H7 (cell line): ENCODE measurements around the gene RANBP3. TPM values are rescaled to one million over a fixed set of nuclear protein-coding genes. Genes with fewer than 3 reads are reported as not detected.
A peak's percentile ranks its signal among the peaks of the same experiment; 100 is the strongest.
"Not testable (repeated sequence)": the region's sequence is repeated elsewhere in the genome, so short reads cannot be mapped to it uniquely, and the experiment has no call there.

Source experiments
- DNase-seq: peaks from one replicate; pipeline ENCODE4 v3.0.0; 2012
- H3K27me3 ChIP-seq: 2 replicates; pipeline ENCODE4 v1.6.0; 2011; ENCODE audit warnings: mild to moderate bottlenecking, low read length; ENCODE audit not compliant: control insufficient read depth, insufficient read depth
- H3K36me3 ChIP-seq: replicated peaks from 2 replicates; pipeline ENCODE4 v1.5.1; 2011; ENCODE audit warnings: low read length; ENCODE audit not compliant: control insufficient read depth, insufficient read depth
- H3K4me3 ChIP-seq: 2 replicates; pipeline ENCODE4 v1.5.1; 2011; ENCODE audit warnings: low read depth, mild to moderate bottlenecking, control low read depth, low read length, moderate library complexity; ENCODE audit not compliant: insufficient read depth
- total RNA-seq: library from RNA; depleted of rRNA; stranded (reverse); fragments of >200 nt; shearing (Covaris generic); gene quantifications from 2 replicates; pipeline ENCODE4 v1.2.3, GENCODE V29; 2014

The RANBP3 gene
- total RNA-seq, 1 experiment from 2014 or later = 79.7 TPM

DNA sequence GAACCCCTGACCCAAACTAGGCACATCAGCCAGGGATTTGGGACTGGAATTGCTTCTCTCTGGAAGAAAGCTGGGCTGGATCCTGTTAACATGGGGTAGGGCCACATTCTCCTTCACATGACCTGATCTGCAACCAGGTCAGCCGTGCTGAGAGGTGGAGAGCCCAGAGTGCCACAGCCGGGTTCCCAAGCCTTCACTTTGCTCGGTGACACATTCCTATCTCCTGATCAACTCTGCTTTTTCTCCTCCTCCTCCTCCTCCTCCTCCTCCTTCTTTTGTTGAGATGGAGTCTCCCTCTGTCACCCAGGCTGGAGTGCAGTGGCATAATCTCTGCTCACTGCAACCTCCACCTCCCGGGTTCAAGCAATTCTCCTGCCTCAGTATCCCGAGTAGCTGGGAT is 7.9 kb upstream of the RANBP3 start:
- not testable (repeated sequence) for H3K27me3 ChIP-seq, DNase-seq, H3K36me3 ChIP-seq, H3K4me3 ChIP-seq

DNA sequence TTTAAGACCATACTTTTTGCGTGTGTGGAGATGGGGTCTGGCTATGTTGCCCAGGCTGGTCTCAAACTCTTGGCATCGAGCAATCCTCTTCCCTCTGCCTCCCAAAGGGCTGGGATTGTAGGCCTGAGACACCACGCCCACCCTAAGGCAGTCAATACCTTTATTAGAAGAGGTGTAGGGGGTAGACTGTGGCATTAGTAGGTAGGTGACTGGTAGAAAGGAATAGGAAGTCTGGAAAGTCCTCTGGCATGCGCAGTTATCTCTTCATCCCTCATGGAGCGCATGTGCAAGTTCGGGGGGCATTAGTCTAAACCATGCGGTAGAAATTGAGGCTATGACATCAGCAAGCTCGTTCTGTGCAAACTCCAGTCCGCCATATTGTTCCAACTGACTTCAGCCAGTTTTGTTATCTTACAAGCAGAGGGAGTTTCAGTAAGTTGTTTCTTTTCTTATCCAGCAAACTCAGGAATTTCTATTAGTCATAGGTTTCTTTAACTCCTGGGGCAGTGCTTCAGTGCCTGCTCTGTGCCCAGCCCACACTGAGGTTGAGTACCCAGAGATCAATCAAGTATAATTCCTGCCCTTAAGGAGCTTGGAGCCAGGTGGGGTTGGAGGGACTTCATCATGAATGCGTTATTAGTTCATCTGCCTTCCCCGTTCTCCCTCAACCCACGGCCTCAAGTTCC is 7.3 kb upstream of the RANBP3 start:
- Histone ChIP-seq H3K27me3 (no peaks in the 10 kb centered on the region; the same call in 1 of the 2 replicates), H3K4me3 (no peak overlapping the region), H3K36me3 (no peaks in the 10 kb centered on the region)
- DNase-seq = no peak

DNA sequence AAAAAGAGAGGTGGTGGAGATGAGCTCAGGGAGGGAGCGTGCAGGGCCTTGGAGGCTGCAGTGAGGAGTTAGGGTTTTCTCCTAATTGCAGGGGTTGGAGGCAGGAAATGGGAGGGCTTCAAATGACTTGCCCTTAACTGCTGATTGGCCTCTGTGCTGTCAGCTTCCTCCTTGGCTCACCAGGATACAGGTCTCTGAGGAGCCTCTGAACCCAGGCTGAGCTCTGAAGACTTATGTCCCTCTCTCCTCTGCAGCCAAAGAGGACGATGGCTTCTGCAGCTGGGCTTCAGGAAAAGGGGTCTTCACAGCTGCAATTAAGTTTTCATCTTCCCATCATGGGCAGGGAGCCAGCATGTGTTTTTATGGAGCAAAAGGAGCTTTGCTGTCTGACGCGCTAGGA is 6.7 kb upstream of the RANBP3 start:
- no peak for DNase-seq
- no peak overlapping the region for H3K4me3 ChIP-seq
- no peaks in the 10 kb centered on the region; the same call in 1 of the 2 replicates for H3K27me3 ChIP-seq
- H3K36me3 ChIP-seq = no peaks in the 10 kb centered on the region

- H3K4me3 ChIP-seq = no peak overlapping the region
- DNase-seq = no peak
- no peaks in the 10 kb centered on the region; the same call in 1 of the 2 replicates for H3K27me3 ChIP-seq
- H3K36me3 ChIP-seq = no peaks in the 10 kb centered on the region
Observed at GRCh38 chr19:5983367-5983955, 5.5 kb upstream of the RANBP3 start.

DNA sequence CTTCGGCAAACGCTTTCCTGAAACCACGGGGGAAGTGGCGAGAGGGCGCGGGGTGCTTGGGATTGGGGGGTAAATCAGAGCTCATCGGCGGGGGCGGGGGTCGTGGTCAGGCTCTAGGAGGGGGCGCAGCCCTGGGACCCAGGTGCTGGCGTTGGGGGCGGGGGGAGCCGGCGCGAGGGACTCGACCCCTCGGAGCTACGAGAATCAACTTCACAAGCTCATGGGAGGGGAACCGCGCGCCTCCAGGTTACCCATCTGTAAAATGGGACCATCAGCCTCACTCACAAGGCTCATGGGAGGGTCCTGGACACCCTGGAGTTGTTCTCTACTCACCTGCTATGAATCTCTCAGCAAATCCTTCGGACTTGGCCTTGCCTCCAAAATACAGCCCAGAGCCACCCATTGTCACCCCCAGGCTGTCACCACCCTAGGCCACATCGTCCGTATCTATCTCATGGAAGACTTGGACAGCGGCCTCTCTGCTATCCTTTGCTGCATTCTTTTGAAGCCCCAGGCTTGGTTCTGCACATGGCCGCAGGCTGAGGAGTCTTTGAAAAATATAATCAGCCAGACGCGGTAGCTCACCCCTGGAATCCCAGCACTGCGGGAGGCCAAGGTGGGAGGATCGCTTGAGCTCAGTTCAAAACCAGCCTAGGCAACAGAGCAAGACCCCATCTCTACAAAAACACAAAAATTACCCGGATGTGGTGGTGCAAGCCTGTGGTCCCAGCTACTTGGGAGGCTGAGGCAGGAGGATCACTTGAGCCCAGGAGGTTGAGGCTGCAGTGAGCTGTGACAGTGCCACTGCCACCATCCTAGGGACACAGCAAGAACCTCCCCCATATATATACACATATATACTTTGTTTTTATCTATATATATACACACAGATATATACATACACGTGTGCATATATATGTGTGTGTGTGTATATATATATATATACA is 939 bp upstream of the RANBP3 start:
- peak; percentile 61 for DNase-seq
- peaks cover 4% of the 10 kb centered on the region for H3K36me3 ChIP-seq
- peak overlapping the region; percentile 95 for H3K4me3 ChIP-seq
- H3K27me3 ChIP-seq = no peaks in the 10 kb centered on the region

DNA sequence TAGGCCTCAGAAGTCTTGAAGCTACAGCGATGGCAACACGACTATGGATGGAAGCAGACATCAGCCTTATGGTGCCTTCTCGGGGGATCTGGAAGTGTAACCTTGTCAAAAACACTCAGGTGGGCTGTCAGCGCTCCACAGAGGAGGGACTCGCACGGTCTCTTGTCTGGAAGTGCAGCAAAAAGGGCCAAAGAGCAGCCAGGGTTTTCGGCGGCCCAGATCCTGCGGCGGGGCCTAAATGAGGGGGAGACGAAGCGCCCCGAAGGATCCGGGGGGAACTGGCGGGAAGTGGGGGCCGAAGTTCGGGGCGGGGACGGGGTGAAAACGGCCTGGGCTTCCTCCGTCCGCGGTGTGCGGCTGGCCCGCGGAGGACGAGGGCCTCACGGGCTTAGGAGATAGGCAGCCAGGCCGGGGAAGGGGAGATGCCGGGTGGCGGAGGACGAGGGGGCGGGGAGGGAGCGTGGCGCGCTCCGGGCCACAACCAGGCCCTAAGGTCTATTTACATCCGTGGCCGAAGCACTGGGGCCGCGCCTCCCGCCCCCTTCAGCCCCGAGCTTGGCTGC is 637 bp downstream of the RANBP3 start:
- Histone ChIP-seq H3K36me3 (peaks cover 5% of the 10 kb centered on the region), H3K4me3 (peak overlapping the region; percentile 95), H3K27me3 (no peaks in the 10 kb centered on the region)
- no peak for DNase-seq

GRCh38 chr19:5976768-5977167 is 1.2 kb downstream of the RANBP3 start:
- DNase-seq = no peak
- H3K4me3 ChIP-seq = peak overlapping the region; percentile 95
- no peaks in the 10 kb centered on the region for H3K27me3 ChIP-seq
- H3K36me3 ChIP-seq = peaks cover 5% of the 10 kb centered on the region

GRCh38 chr19:5975388-5975728 is 2.6 kb downstream of the RANBP3 start:
- no peak for DNase-seq
- Histone ChIP-seq H3K36me3 (peaks cover 5% of the 10 kb centered on the region), H3K4me3 (no peak overlapping the region), H3K27me3 (no peaks in the 10 kb centered on the region)

DNA sequence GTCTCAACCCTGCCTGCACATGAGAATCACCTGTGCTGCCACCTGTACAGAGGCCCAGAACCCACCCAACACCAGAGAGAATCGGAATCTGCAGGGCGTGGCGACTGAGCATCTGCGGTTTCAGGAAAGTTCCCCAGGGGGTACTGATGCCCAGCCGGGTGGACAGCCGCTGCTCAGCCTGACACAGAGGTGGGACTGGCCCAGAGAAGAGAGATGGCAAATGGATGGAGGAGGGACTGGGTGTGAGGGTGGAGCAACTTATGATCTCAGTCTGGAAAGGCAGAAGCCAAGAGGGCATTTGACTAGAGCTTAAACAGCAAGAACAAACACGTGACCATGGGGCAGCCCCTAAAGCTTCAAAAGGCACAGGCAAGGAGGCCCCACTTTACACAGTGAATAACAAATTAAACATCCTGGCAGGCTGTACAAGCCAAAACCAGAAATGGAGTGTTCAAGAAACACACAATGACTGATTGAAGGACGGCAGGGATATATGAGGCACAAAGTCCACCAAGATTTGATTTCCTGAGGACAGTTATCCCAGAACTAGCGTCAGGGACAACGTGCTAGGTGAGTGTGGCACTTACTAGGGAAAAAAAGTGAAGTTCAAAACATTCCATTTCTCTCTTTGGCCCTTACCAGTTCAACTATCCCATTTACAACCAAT is 3.1 kb downstream of the RANBP3 start:
- DNase-seq = no peak
- Histone ChIP-seq H3K4me3 (no peak overlapping the region), H3K36me3 (peaks cover 5% of the 10 kb centered on the region), H3K27me3 (no peaks in the 10 kb centered on the region)

DNA sequence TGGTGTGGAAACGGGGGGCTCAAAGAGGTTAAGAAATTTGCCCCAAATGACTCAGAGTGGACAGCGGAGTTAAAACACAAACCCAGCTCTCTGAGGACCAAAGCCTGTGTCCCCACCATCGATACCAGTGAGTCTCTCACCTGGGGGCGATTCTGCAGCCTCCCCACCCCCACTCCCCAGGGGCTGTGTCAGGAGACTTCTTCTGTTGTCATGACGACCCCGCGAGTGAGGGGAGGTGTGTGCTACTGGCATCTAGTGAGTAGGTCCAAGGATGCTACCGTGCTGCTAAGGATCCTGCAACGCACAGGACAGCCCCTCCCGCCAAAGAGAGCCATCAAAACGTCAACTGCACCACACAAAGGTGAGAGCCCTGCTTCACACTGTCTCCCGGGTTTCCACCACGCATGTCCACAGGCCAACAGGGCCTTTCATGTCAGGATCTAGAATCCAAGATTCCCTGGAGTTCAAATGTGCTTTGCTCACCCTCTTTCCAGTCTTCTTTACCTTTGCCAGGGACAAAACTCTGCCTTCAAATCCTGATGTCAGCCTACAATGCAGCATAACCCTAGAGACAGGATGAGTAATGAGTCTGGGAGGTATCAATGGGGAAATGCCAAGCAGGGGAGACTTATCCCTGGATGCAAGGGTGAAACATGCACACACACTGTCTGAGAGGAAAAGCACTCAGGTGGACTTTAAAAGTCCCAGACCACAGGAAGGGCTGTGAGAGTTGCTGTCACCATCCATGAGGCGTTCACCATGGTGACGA is 3.9 kb downstream of the RANBP3 start:
- Histone ChIP-seq H3K36me3 (peaks cover 5% of the 10 kb centered on the region), H3K4me3 (no peak overlapping the region), H3K27me3 (no peaks in the 10 kb centered on the region)
- no peak for DNase-seq

DNA sequence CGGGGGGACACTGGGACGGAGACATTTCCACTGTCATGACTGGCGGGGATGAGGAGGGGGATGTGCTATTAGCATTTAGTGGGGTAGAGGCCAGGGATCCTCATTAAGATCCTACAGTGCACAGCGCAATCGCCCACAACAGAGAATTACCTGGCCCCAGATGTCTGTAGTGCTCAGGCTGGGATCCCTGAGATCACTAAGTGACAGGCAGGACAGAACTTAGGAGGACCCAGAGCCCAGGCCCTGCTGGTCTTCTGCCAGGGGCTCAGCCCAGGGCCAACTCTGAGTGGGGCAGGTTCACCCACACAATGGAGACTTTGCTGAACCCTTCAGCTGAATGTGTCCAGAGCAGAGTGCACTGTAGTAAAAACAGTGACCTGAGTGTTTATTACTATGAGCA is 4.6 kb downstream of the RANBP3 start:
- Histone ChIP-seq H3K36me3 (peaks cover 5% of the 10 kb centered on the region), H3K27me3 (no peaks in the 10 kb centered on the region), H3K4me3 (no peak overlapping the region)
- DNase-seq = no peak

DNA sequence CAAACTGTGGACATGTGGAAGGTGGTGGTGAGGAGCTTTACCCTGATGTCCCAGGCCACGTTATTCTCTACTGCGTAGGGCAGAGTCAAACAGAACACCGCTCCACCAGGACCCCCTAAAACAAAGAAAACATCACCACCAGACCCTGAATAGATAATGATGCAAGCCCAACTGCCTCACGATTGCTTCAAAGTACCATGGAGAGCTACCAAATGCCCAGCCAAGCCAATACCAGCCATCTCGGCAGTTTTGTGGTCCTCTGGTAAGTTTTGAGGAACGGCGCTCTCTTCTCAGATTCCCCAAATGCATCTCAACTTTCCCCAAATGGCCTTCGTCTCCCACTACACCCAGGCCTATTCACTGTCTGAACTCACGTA is 5.6 kb downstream of the RANBP3 start:
- no peak for DNase-seq
- Histone ChIP-seq H3K4me3 (no peak overlapping the region), H3K27me3 (no peaks in the 10 kb centered on the region), H3K36me3 (peaks cover 5% of the 10 kb centered on the region)

DNA sequence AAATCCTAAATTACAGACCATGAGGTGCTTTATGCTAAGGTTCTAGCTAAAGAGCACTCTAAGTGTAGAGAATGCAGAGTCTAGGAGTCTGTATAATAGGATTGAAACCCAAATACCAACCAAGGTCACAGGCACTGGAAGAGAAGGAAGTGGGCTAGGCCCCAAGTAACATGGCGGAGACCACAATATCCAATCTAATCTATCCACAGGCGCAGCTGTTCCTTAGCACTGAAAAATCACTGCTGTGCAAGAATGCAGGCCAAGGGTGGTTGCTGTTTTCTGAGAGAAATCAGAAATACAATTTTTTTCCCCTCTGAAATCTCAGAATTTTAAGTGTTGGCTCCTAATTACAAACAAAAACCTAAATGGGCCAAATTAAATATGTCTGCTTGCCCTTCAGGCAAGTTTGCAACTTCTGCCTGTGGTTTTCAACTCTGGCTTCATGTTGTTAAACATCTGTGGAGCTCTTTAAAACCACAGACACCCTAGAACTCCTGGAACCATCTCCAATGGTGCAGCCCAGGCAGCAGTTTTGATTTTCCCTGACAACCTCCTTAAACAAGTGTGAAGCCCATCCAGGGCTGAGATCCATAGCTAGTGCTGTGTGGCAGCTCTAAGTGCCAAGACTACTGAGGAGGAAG is 6.1 kb downstream of the RANBP3 start:
- peaks cover 5% of the 10 kb centered on the region for H3K36me3 ChIP-seq
- H3K27me3 ChIP-seq = no peaks in the 10 kb centered on the region
- DNase-seq = no peak
- no peak overlapping the region for H3K4me3 ChIP-seq
